Neural progenitor cell (in vitro differentiated cells): Measurements from ENCODE around the gene APCDD1L. TPM values are rescaled to one million over a fixed set of nuclear protein-coding genes. Genes with fewer than 3 reads are reported as not detected.

Experiments used
- DNase-seq: peaks from one replicate; pipeline ENCODE4 v3.0.0-alpha.2; 2016; ENCODE audit warnings: low spot score
- H2AFZ ChIP-seq: fragments of 200-600 bp; sonication (generic); replicated peaks from 2 replicates; pipeline ENCODE4 v1.6.1; 2016; ENCODE audit warnings: antibody characterized with exemption
- H3F3A ChIP-seq: fragments of 200-600 bp; sonication (generic); 2 replicates; pipeline ENCODE4 v1.6.1; 2016; ENCODE audit warnings: antibody characterized with exemption, low read depth
- H3K27ac ChIP-seq: fragments of 200-600 bp; sonication (generic); 2 replicates; pipeline ENCODE4 v1.5.1; 2016; ENCODE audit warnings: mild to moderate bottlenecking
- H3K27me3 ChIP-seq: fragments of 200-600 bp; sonication (generic); 2 replicates; pipeline ENCODE4 v1.6.1; 2016; ENCODE audit warnings: mild to moderate bottlenecking, moderate library complexity
- H3K36me3 ChIP-seq: fragments of 200-600 bp; sonication (generic); 2 replicates; pipeline ENCODE4 v1.5.1; 2016
- H3K4me1 ChIP-seq: fragments of 200-600 bp; sonication (generic); 2 replicates; pipeline ENCODE4 v1.6.1; 2016; ENCODE audit warnings: mixed run types
- H3K4me2 ChIP-seq: fragments of 200-600 bp; sonication (generic); 2 replicates; pipeline ENCODE4 v1.6.1; 2016
- H3K4me3 ChIP-seq: fragments of 200-600 bp; sonication (generic); 2 replicates; pipeline ENCODE4 v1.5.1; 2016
- H3K79me2 ChIP-seq: fragments of 200-600 bp; sonication (generic); 2 replicates; pipeline ENCODE4 v1.6.1; 2016; ENCODE audit warnings: low read depth
- H3K9ac ChIP-seq: fragments of 200-600 bp; sonication (generic); 2 replicates; pipeline ENCODE4 v1.6.1; 2016
- H3K9me3 ChIP-seq: fragments of 200-600 bp; sonication (generic); 2 replicates; pipeline ENCODE4 v1.5.1; 2016; ENCODE audit warnings: low read depth
- H4K20me1 ChIP-seq: fragments of 200-600 bp; sonication (generic); 2 replicates; pipeline ENCODE4 v1.6.1; 2016; ENCODE audit warnings: low read depth
- H3K27ac Mint-ChIP-seq: 3 replicates; pipeline ENCODE4 v1.8.0; 2021; ENCODE audit warnings: mixed read lengths
- H3K27me3 Mint-ChIP-seq: 2 replicates; pipeline ENCODE4 v1.8.0; 2022; ENCODE audit warnings: low read depth, mild to moderate bottlenecking, inconsistent platforms, moderate library complexity, mixed read lengths; ENCODE audit not compliant: insufficient read depth
- H3K36me3 Mint-ChIP-seq: 3 replicates; pipeline ENCODE4 v1.8.0; 2021; ENCODE audit warnings: mixed read lengths
- H3K4me1 Mint-ChIP-seq: 3 replicates; pipeline ENCODE4 v1.8.0; 2021; ENCODE audit warnings: mixed read lengths
- H3K4me3 Mint-ChIP-seq: 3 replicates; pipeline ENCODE4 v1.8.0; 2021; ENCODE audit warnings: mild to moderate bottlenecking, moderate library complexity, mixed read lengths
- H3K9me3 Mint-ChIP-seq: 3 replicates; pipeline ENCODE4 v1.8.0; 2020; ENCODE audit warnings: mixed read lengths
- CTCF ChIP-seq: fragments of 200-600 bp; sonication (generic); IDR thresholded peaks from 2 replicates; pipeline ENCODE4 v1.5.1; 2017; ENCODE audit warnings: antibody characterized with exemption, mild to moderate bottlenecking
- EZH2 ChIP-seq: fragments of 200-600 bp; sonication (generic); IDR thresholded peaks from 2 replicates; pipeline ENCODE4 v1.6.1; 2017; ENCODE audit warnings: antibody characterized with exemption, mild to moderate bottlenecking, moderate library complexity
- EZH2phosphoT487 ChIP-seq: fragments of 200-600 bp; sonication (generic); IDR thresholded peaks from 2 replicates; pipeline ENCODE4 v1.6.1; 2017; ENCODE audit warnings: antibody characterized with exemption
- total RNA-seq: library from RNA; depleted of rRNA; stranded (reverse); fragments of >200 nt; gene quantifications from 2 replicates; pipeline ENCODE4 v1.2.3, GENCODE V29; 2015; ENCODE audit warnings: low replicate concordance

The APCDD1L gene
- total RNA-seq, 1 donor from 2014 or later: not detected

- Histone ChIP-seq H2AFZ (no peak overlapping the region), H3F3A (no peaks in the 10 kb centered on the region), H3K4me2 (no peak overlapping the region), H3K27ac (no peak overlapping the region), H3K9ac (no peak overlapping the region), H3K9me3 (no peaks in the 10 kb centered on the region), H3K36me3 (no peaks in the 10 kb centered on the region), H3K27me3 (no peaks in the 10 kb centered on the region), H3K4me1 (no peaks in the 10 kb centered on the region), H4K20me1 (peaks cover 50% of the 10 kb centered on the region), H3K4me3 (no peak overlapping the region), H3K79me2 (peaks cover 97% of the 10 kb centered on the region)
- TF ChIP-seq CTCF: no peak
- no peak for TF ChIP-seq EZH2phosphoT487
- TF ChIP-seq EZH2: no peak
- Mint-ChIP-seq H3K4me1 (no peaks in the 10 kb centered on the region), H3K27me3 (no peaks in the 10 kb centered on the region), H3K27ac (no peak overlapping the region), H3K9me3 (no peaks in the 10 kb centered on the region), H3K36me3 (peaks cover 34% of the 10 kb centered on the region), H3K4me3 (no peak overlapping the region)
- no peak for DNase-seq
These were observed 80.0 kb downstream of the APCDD1L start for GRCh38 chr20:58435237-58435636.

- no peak overlapping the region for H3K4me3 Mint-ChIP-seq
- Histone ChIP-seq H3K27ac (no peak overlapping the region), H3K27me3 (no peaks in the 10 kb centered on the region), H3K4me2 (no peak overlapping the region), H3K4me1 (no peaks in the 10 kb centered on the region), H3K79me2 (peaks cover 97% of the 10 kb centered on the region), H3K9me3 (no peaks in the 10 kb centered on the region), H3K36me3 (no peaks in the 10 kb centered on the region), H2AFZ (no peak overlapping the region), H3F3A (no peaks in the 10 kb centered on the region), H4K20me1 (peaks cover 44% of the 10 kb centered on the region), H3K9ac (no peak overlapping the region), H3K4me3 (no peak overlapping the region)
- DNase-seq: no peak
- H3K27me3 Mint-ChIP-seq: no peaks in the 10 kb centered on the region
- H3K4me1 Mint-ChIP-seq: no peaks in the 10 kb centered on the region
- TF ChIP-seq EZH2phosphoT487: no peak
- no peak for TF ChIP-seq CTCF
- TF ChIP-seq EZH2: no peak
- H3K27ac Mint-ChIP-seq: no peak overlapping the region
- peaks cover 34% of the 10 kb centered on the region for H3K36me3 Mint-ChIP-seq
- H3K9me3 Mint-ChIP-seq: no peaks in the 10 kb centered on the region
These were observed 80.9 kb downstream of the APCDD1L start for GRCh38 chr20:58434326-58434725.

- H4K20me1 ChIP-seq: peaks cover 50% of the 10 kb centered on the region
- Mint-ChIP-seq H3K36me3 (peaks cover 35% of the 10 kb centered on the region), H3K27me3 (no peaks in the 10 kb centered on the region), H3K27ac (no peak overlapping the region), H3K4me1 (no peaks in the 10 kb centered on the region), H3K9me3 (no peaks in the 10 kb centered on the region), H3K4me3 (no peak overlapping the region)
- H3K4me1 ChIP-seq: no peaks in the 10 kb centered on the region
- no peaks in the 10 kb centered on the region for H3K36me3 ChIP-seq
- no peak for TF ChIP-seq EZH2
- TF ChIP-seq CTCF: no peak
- TF ChIP-seq EZH2phosphoT487: no peak
- no peak overlapping the region for H2AFZ ChIP-seq
- peaks cover 99% of the 10 kb centered on the region for H3K79me2 ChIP-seq
- no peak for DNase-seq
- no peaks in the 10 kb centered on the region for H3K9me3 ChIP-seq
- H3K4me3 ChIP-seq: no peak overlapping the region
- H3K27ac ChIP-seq: no peak overlapping the region
- H3K9ac ChIP-seq: no peak overlapping the region
- no peaks in the 10 kb centered on the region for H3K27me3 ChIP-seq
- no peak overlapping the region for H3K4me2 ChIP-seq
- H3F3A ChIP-seq: no peaks in the 10 kb centered on the region
These were observed 81.4 kb downstream of the APCDD1L start for GRCh38 chr20:58433759-58434158.
